SIG-M5 (cell line): ENCODE results near the gene CRTC3.
"Not testable (repeated sequence)": the region's sequence is repeated elsewhere in the genome, so short reads cannot be mapped to it uniquely, and the experiment has no call there.

ENCODE experiments used
- DNase-seq: peaks from one replicate; lab custom pipeline; 2025; lab: John Stamatoyannopoulos, UW

CRTC3 gene

DNA sequence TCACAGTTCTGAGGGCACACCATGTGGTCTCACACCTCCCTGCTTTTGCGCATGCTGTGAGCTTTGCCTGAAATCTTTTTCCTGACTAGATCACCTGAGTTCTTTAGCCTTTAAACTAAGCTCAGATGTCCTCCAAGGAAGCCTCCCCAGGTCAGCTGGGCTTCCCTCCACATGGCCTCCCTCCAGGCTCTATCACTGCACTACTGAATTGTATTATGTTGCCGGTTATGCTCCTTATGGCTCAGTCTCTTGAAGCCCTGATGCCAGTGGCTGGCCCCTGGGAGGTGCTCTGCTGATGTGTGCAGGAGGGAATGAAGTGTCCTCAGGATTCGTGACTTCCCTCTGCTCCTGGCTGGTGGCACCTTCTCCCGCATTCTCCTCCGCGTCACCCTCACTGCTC, 94.1 kb downstream of the CRTC3 start:
- DNase-seq: no peak

DNA sequence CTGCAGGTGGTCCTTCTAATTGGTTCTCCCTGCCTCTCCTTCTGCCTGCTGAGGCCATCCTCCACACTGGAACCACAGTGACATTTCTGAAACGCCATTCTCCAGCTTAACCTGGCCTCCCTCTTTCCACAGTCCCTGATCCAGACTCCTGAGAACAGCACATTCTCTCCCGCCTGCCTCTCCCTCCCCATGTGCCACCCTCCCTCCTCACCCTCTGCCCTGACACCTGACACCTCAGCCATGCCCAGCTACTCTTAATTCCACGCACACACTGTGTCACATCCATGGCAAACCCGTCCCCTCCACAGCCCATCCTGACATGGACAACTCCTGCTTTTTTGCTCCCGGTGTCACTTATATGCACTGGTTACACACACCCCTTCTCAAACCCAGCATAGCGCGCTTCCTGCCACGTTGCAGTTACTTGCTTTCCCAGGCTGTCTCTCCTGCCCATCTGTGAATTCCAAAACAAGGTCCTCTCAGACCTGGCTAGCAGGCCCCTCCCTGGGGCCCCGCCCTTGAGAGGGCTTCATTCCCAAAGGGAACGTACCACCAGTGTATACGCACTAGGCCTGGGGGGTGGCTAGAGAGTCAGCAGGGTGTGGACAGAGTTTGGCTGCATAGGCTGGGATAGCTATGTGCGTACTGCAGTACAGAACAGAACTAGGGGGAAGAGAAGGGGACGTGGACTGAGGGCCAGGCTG, 94.7 kb downstream of the CRTC3 start:
- no peak for DNase-seq

DNA sequence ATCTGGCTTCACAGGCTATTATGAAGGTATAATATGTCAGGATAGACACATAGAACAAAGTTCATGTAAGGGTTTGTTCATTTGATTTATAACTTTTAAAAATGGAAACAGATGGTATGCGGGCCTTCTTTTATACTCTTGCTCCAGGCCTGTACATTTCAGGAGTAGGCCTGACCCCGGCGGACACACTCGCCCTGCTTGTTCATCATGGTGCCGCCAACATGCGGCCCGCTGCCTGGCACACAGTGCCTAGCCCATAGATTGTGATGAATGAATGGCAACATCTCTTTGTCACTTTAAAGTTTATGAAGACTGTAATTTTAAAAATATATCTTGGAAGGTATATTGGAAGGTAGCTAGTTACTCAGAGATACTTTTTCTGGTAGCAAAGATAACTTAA, 95.3 kb downstream of the CRTC3 start:
- DNase-seq: no peak

DNA sequence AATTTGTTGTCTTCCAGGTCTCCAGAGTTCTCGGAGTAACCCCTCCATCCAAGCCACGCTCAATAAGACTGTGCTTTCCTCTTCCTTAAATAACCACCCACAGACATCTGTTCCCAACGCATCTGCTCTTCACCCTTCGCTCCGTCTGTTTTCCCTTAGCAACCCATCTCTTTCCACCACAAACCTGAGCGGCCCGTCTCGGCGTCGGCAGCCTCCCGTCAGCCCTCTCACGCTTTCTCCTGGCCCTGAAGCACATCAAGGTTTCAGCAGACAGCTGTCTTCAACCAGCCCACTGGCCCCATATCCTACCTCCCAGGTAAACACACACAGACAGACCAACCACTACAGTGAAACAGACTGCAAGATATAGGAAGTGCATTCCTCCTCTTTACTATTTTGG, 99.5 kb downstream of the CRTC3 start:
- no peak for DNase-seq

DNA sequence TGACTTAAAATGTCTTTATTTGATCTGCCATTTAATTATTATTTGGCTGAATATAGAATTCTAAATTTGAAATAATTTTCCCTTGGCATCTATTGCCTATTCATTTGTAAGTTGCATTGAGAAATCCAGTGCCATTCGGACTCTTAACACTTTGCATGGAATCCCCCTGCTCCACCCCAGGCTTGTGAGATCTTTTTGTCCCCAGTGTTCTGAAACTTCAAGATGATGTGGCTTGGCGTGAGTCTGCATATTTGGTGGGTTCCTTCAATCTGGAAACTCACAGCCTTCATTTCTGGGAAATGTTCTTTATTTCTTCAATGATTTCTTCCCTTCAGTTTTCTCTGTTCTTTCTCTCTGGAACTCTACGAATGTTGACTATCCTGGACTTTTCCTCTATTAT, 103.6 kb downstream of the CRTC3 start:
- no peak for DNase-seq

DNA sequence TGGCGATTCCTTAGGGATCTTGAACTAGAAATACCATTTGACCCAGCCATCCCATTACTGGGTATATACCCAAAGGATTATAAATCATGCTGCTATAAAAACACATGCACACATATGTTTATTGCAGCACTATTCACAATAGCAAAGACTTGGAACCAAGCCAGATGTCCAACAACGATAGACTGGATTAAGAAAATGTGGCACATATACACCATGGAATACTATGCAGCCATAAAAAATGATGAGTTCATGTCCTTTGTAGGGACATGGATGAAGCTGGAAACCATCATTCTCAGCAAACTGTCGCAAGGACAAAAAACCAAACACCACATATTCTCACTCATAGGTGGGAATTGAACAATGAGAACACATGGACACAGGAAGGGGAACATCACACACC, 107.3 kb downstream of the CRTC3 start:
- not testable (repeated sequence) for DNase-seq

DNA sequence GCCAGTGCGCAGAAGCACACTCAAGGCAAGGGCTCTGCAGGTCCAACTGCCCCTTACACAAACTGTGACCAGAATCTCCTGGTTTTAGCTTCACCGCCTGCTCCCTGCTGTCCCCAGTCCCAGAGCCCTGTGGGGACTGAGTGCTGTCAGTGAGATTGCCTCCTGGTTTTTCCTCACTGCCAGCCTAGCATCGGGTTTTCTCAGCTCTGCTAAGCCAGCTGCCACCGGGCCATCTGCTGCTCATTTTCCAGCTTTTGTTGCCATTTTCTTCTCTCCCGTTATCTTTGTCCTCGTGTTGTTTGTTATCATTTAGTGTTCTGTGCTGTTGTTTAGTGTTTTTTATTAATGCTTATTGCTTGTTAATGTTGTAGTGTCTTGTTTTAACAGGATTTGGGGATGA, 108.0 kb downstream of the CRTC3 start:
- no peak for DNase-seq

DNA sequence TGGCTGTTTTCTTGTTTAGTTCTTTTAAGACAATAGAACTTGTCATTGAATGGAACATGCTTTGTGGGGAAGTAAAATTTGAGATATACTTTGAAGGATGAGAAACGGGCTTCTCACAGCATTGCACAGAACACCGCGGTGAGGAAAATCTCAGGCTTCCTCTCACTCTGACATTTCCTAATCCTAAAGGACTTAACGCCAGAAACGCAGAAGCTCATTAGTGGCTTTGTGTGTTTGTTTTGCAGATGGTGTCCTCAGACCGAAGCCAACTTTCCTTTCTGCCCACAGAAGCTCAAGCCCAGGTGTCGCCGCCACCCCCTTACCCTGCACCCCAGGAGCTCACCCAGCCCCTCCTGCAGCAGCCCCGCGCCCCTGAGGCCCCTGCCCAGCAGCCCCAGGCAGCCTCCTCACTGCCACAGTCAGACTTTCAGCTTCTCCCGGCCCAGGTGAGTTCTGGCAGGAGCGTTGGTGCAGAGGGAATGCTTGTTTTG, 108.5 kb downstream of the CRTC3 start:
- no peak for DNase-seq

DNA sequence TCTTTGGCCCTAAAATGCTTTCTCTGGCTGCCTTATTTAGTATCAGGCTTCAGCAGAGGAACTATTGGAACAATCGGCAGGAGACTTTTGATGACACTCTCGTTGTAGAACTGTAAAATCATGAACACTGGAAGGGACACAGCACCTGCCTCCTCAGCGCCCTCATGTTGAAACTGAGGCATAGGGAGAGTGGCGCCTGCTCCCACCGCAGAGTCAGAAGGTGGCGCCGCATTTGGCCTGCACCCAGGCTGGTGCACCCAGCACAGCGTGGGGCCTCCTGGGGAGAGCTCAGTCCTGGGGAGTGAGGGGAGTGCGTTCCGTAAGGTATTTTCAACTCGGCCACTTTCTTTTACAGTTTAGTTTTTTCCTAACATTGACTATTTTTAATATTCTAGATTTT, 109.2 kb downstream of the CRTC3 start:
- DNase-seq: no peak

DNA sequence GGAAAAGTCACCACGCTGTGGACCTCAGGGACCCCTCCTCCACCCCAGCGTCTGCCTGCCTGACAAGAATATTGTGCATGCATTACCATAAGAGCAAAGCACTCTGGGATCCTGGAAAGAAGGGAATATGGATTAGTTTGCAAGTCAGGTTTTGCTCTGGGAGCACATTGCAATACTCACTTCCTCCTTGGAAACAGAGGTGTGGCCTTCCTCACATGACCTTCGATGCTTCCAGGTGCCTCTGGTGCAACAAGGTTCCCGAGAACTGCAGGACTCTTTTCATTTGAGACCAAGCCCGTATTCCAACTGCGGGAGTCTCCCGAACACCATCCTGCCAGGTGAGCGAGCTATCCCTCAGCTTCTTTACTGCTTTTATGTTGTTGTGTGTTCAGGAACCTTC, 111.1 kb downstream of the CRTC3 start:
- no peak for DNase-seq

DNA sequence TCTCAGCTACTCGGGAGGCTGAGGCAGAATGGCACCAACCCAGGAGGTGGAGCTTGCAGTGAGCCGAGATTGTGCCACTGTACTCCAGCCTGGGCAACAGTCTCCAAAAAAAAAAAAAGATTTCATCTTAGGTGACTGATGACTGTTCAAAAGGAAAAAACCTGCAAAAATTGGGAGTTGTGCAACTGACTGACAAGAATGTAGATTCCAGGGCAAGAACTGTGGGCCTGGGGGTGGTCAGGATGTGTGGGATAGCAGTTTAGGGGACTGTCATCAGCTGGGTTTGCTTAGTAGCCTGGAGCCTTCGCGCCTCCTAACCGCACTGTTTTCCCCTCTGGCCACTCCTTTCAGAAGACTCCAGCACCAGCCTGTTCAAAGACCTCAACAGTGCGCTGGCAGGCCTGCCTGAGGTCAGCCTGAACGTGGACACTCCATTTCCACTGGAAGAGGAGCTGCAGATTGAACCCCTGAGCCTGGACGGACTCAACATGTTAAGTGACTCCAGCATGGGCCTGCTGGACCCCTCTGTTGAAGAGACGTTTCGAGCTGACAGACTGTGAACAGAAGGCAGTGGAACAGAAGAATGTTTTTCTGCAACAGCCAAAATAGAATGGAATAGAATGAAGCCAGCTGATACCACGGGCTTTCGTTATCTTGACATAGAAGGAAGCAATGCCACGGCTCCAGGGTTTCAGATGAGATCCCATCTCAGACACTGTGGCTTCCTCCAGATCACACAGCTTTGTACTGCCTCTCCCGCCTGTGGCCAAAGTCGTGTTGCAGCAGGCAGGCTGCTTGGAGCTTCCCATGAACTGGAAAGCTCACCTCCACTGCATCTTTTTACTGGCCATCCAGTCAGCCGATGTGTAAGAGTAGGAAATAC, 112.1 kb downstream of the CRTC3 start:
- DNase-seq: no peak

DNA sequence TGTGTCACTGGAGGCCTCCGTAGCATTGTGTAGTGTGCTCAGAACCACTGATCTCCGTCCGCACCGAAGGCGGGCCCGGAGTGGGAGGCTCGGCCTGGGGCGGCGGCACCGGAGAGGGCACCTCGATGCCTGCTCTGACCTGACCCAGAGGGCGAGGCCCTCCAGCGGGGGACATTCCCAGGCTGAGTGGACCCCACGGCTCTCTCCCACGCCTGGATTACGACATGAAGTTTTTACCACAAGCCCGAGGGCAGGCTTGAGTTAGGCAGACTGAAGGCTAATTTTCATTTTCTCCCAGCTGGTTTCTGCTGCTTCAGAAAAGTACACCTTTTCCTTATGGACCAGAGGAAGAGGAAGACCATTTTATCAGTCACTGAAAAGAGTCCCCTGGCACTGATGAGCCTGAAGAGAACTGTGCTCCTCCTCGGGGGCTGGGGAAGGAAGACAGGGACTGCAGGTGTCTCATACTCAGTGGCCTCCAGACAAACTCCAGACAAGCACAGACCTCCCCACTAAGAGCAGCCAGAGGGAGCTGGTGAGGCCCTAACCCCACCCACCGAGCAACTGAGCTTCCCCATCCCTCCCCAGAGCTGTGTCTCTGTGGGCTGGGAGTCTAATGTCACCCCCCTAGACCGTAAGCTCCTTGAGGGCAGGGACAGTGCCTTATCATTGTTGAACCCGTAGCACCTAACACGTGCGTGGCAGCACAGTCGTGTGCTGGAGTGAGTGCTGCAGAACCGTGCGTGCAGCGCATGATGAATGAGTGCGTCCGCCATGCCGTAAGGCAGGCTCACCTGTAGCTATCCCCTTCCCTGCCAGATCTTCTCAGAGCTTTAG, 113.0 kb downstream of the CRTC3 start:
- no peak for DNase-seq

DNA sequence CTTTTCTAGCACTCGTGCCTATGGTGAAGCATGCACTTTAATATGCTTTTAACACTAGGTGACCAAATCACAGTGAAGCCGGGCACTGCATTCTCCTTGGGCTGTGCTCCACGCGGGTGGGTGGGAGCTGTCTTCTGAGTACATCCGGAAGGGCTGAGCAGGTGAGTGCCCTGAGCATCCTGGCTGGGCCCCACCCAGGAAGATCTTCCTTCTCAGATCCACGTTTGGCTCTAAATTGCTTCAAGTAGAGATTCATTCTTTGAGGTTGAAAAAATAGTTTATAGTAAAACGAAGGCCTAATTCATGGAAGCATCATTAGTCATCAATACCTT, 113.5 kb downstream of the CRTC3 start:
- DNase-seq: no peak

DNA sequence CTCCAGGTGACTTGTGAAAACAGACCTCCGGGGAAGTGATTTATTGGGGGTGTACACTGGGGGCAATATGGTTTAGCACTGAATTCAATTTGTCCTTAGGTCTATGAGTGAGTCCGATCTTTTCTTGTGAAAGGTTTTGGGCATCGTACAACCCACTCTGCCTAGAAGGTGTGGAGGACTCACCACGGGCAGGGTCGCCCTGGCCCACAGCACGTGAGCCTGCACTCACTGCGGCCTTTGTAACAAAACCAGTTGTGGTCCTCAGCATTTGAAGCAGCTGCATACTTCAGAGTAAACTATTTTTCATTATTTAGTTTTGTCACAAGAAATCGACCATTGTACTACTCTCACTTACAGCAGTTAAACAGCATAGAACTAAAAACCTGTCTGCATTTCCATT, 114.8 kb downstream of the CRTC3 start:
- DNase-seq: no peak

DNA sequence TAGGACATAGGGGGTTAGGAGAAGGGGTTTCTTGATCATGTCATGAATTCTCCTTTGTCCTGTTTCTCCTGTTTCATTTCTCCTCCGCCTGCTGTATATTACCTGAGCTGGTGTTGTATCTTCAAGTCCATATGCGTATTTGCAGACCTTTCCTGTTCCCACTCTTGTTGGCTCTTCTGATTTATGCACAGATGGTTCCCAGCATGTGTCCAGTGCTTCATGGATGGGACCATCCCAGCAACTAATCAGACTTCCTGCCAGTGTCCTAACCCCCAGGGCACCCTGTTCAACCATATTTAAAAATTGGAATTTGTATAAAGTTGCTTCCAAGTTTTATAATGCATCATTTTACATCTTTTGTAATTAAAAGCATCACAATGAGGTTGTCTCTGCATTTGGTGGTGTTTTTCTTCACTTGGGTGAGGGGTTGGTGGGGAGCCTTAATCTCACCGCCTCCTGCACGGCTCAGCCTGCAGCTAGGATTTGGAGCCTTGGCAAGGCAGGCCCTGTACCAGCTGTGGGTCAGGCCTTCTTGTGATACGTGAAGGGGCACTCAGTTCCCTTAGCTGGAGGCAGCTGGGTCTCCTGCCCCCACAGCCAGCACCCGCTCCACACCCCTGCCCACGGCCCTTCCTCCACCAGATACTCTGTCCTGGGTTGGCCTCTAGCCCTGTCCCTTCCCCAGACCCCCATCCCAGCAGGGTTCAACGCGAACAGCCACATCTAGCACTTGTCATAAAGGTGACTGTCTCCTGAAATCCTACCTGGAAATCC, 115.4 kb downstream of the CRTC3 start:
- no peak for DNase-seq

DNA sequence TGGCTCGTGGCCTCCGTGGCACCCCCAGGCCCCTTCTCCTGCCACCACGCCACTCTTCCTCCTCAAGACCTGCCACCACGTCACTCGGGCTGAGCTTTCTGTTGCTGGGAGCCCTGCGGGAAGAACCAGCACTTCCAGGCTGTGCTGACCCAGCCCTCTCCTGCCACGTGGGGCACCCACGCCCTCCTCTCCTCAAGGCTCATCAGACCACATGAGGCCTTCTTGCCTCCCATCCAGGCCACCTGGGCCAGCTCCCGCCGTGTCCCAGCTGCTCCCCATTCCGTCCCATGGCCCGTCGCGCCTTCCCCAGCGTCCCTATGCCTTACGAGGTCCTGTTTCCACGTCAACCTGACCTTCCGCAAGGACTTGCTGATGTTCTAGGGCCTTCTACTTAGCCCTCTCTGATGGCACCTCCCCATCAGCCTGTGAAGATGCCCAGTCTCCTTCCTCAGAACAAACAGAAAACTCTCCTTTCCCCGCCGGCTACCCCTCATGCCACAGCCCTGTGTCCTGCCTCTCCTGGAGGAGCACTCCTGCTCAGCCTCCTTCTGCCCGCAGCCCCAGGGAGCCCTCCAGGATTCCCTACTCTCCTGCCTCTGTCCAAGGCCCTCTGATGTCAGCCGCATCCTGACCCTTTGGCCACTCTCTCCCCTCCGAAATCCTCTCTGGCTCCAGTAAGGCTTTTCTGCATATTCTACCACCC, 116.3 kb downstream of the CRTC3 start:
- no peak for DNase-seq

DNA sequence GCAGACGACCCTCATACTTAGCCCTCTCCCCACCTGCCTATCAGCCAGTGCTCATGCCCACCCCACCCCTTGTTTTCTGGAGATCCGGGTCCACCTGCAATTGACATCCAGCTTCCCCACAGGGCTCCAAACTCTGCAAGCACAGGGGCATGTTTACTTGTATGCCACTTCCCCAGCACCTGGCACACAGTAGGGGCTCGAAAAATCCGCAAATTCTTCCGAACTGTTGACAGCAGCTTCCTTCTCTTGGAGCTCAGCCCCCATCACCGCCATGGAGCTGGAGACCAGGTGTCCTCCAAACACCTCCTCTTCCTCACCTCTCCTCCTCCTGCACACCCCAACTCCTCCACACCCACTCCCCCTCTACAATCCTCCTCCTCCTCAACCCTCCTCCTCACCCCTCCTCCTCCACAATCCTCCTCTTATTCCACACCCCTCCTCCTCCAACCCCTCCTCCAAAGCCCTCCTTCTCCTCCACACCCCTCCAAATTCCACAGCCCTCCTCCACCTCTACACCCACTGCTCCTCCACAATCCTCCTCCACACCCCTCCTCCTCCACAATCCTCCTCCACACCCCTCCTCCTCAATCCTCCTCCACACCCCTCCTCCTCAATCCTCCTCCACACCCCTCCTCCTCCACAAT, 117.1 kb downstream of the CRTC3 start:
- DNase-seq: no peak

DNA sequence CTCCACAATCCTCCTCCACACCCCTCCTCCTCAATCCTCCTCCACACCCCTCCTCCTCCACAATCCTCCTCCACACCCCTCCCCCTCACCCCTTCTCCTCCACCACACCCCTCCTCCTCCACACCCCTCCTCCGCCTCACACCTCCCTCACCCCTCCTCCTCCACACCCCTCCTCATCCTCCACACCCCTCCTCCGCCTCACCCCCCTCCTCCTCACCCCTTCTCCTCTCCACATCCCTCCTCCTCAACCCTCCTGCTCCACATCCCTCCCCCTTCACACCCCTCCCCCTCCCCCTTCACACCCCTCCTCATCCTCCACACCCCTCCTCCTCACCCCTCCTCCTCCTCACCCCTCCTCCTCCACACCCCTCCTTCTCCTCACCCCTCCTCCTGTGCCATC, 117.6 kb downstream of the CRTC3 start:
- no peak for DNase-seq

DNA sequence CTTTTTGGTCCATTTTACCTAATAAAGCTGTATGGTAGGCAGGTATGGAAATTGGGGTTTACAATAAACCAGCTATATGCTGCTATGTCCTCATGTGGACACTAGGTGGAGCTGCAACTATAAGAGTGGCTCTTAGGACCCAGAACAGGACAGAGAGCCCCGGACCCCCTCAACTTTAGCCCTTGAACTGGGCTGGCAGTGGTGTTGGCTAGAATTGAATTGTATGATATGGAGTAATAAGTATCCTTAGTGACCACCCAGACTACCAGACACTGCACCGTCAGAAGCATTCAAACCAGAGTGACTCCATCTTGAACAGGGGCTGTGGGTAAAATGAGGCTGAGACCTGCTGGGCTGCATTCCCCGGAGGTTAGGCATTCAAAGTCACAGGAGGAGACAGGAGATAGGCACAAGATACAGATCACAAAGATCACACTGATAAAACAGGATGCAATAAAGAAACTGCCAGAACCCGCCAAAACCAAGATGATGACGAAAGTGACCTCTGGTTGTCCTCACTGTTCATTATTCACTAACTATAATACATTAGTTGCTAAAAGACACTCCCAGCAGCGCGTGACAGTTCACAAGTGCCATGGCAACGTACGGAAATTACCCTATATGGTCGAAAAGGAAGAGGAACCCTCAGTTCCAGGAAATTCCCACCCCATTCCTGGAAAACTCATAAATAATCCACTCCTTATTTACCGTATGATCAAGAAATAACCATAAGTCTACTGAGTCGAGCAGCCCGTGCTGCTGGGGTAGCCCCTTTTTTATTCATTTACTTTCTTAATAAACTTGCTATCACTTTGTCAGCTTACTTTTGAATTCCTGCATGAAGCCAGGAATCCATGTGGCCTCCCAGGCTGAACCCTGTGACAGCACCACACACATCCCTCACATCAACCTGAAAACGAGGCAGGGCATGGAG, 118.7 kb downstream of the CRTC3 start:
- peak; percentile 75 for DNase-seq
